ENCODE data around the gene KCNQ2.

DNA sequence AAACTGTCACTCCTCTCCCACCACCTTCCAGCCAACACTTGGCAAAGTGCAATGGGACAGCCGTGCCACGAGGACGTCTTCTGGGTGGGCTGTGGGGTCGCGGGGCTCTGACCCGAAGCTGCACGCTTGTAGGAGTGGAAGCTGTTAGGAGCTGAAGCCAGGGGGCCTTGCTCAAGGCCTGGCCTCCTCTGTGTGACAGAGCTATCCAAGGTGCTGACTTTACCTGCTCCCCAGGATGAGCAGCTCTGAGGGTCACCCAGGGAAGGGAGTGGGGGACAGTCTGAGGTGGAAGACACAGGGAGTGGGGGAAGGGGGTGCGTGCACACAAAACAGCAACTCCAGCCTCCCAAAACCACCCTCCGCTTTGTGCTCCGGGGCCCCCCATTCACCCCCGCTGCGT lies 93.8 kb downstream of the KCNQ2 start:
- TF ChIP-seq, protein P1, sequence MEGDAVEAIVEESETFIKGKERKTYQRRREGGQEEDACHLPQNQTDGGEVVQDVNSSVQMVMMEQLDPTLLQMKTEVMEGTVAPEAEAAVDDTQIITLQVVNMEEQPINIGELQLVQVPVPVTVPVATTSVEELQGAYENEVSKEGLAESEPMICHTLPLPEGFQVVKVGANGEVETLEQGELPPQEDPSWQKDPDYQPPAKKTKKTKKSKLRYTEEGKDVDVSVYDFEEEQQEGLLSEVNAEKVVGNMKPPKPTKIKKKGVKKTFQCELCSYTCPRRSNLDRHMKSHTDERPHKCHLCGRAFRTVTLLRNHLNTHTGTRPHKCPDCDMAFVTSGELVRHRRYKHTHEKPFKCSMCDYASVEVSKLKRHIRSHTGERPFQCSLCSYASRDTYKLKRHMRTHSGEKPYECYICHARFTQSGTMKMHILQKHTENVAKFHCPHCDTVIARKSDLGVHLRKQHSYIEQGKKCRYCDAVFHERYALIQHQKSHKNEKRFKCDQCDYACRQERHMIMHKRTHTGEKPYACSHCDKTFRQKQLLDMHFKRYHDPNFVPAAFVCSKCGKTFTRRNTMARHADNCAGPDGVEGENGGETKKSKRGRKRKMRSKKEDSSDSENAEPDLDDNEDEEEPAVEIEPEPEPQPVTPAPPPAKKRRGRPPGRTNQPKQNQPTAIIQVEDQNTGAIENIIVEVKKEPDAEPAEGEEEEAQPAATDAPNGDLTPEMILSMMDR (IDR thresholded peaks at IDR 0.05 in 8 of 11, conservative IDR thresholded peaks at IDR 0.05 in 3 of 11) = no peak
- no peak for TF ChIP-seq POLR2A (IDR thresholded peaks at IDR 0.05)

Data from spleen (tissue), 7 donors.